ENCODE data around the gene ACY1. TPM values are rescaled to one million over a fixed set of nuclear protein-coding genes. Genes with fewer than 3 reads are reported as not detected.
A peak's percentile ranks its signal among the peaks of the same experiment; 100 is the strongest.

Gene ACY1
- total and polyA plus RNA-seq, 10 of the 15 experiments (the other 5 are each of a cell fraction or from before 2014, with no cell fraction given), result 18.5 to 42.2 (median 27.8) TPM

DNA sequence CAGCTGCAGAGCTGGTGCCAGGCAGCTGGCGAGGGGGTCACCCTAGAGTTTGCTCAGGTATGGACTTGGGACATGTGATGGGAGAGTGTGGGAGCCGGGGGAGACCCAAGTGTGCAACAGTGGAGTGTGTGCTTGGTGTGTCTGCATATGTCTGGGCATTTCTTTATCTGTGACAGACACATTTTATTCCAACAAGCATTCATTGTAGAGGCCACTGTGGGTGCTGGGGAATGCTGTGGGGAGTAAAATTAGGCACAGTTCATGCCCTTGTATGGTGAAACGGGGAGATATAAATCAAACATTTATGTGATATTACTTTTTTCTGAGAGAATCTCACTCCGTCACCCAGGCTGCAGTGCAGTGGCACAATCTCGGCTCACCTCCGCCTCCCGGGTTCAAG, 4.2 kb downstream of the ACY1 start (continued):
- TF ChIP-seq ZNF217 (IDR thresholded peaks at IDR 0.05), result no peak
- TF ChIP-seq, protein P1, sequence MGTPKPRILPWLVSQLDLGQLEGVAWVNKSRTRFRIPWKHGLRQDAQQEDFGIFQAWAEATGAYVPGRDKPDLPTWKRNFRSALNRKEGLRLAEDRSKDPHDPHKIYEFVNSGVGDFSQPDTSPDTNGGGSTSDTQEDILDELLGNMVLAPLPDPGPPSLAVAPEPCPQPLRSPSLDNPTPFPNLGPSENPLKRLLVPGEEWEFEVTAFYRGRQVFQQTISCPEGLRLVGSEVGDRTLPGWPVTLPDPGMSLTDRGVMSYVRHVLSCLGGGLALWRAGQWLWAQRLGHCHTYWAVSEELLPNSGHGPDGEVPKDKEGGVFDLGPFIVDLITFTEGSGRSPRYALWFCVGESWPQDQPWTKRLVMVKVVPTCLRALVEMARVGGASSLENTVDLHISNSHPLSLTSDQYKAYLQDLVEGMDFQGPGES (IDR thresholded peaks at IDR 0.05), result no peak

DNA sequence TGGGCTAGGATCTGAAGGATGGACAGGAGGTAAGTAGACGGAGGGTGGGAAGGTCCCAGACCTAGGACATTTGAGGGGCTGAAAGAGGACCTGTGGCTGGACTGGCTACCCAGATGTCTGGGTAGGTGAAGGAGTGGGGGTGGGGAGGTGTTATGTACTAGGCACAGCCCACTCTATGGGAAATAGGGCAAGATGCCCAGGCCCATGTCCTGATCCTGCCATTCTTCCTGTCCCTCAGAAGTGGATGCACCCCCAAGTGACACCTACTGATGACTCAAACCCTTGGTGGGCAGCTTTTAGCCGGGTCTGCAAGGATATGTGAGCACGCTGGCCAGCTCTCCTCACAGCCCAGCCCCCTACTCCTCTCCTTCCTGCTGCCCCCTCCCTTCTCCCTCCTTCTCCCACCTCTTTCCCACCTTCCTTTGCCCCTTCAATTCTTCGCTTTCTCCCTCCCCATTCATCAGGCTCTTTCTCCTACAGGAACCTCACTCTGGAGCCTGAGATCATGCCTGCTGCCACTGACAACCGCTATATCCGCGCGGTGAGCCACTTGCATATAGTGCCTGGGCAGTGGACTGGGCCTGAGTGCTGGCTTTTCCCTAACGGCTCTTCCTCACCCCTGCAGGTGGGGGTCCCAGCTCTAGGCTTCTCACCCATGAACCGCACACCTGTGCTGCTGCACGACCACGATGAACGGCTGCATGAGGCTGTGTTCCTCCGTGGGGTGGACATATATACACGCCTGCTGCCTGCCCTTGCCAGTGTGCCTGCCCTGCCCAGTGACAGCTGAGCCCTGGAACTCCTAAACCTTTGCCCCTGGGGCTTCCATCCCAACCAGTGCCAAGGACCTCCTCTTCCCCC, 5.2 kb downstream of the ACY1 start:
- TF ChIP-seq, protein P2, sequence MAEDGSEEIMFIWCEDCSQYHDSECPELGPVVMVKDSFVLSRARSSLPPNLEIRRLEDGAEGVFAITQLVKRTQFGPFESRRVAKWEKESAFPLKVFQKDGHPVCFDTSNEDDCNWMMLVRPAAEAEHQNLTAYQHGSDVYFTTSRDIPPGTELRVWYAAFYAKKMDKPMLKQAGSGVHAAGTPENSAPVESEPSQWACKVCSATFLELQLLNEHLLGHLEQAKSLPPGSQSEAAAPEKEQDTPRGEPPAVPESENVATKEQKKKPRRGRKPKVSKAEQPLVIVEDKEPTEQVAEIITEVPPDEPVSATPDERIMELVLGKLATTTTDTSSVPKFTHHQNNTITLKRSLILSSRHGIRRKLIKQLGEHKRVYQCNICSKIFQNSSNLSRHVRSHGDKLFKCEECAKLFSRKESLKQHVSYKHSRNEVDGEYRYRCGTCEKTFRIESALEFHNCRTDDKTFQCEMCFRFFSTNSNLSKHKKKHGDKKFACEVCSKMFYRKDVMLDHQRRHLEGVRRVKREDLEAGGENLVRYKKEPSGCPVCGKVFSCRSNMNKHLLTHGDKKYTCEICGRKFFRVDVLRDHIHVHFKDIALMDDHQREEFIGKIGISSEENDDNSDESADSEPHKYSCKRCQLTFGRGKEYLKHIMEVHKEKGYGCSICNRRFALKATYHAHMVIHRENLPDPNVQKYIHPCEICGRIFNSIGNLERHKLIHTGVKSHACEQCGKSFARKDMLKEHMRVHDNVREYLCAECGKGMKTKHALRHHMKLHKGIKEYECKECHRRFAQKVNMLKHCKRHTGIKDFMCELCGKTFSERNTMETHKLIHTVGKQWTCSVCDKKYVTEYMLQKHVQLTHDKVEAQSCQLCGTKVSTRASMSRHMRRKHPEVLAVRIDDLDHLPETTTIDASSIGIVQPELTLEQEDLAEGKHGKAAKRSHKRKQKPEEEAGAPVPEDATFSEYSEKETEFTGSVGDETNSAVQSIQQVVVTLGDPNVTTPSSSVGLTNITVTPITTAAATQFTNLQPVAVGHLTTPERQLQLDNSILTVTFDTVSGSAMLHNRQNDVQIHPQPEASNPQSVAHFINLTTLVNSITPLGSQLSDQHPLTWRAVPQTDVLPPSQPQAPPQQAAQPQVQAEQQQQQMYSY (CRISPR knock-in tag; IDR thresholded peaks at IDR 0.05), result no peak
- TF ChIP-seq POLR2A (IDR thresholded peaks at IDR 0.05; ENCODE audit: low read depth, low read length) (0 out of 2 replicates have a peak, but pooled peaks have one; percentile 27), RAD51 (IDR thresholded peaks at IDR 0.05) (no peak), SP1 (IDR thresholded peaks at IDR 0.05; ENCODE audit: low read depth, low read length) (no peak), SMC3 (IDR thresholded peaks at IDR 0.05; ENCODE audit: borderline replicate concordance, low read length) (no peak)
- TF ChIP-seq, protein P3, sequence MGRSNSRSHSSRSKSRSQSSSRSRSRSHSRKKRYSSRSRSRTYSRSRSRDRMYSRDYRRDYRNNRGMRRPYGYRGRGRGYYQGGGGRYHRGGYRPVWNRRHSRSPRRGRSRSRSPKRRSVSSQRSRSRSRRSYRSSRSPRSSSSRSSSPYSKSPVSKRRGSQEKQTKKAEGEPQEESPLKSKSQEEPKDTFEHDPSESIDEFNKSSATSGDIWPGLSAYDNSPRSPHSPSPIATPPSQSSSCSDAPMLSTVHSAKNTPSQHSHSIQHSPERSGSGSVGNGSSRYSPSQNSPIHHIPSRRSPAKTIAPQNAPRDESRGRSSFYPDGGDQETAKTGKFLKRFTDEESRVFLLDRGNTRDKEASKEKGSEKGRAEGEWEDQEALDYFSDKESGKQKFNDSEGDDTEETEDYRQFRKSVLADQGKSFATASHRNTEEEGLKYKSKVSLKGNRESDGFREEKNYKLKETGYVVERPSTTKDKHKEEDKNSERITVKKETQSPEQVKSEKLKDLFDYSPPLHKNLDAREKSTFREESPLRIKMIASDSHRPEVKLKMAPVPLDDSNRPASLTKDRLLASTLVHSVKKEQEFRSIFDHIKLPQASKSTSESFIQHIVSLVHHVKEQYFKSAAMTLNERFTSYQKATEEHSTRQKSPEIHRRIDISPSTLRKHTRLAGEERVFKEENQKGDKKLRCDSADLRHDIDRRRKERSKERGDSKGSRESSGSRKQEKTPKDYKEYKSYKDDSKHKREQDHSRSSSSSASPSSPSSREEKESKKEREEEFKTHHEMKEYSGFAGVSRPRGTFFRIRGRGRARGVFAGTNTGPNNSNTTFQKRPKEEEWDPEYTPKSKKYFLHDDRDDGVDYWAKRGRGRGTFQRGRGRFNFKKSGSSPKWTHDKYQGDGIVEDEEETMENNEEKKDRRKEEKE (IDR thresholded peaks at IDR 0.05), result no peak
- TF ChIP-seq, protein P4, sequence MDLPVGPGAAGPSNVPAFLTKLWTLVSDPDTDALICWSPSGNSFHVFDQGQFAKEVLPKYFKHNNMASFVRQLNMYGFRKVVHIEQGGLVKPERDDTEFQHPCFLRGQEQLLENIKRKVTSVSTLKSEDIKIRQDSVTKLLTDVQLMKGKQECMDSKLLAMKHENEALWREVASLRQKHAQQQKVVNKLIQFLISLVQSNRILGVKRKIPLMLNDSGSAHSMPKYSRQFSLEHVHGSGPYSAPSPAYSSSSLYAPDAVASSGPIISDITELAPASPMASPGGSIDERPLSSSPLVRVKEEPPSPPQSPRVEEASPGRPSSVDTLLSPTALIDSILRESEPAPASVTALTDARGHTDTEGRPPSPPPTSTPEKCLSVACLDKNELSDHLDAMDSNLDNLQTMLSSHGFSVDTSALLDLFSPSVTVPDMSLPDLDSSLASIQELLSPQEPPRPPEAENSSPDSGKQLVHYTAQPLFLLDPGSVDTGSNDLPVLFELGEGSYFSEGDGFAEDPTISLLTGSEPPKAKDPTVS (IDR thresholded peaks at IDR 0.05; ENCODE audit: low read depth, low read length), result no peak
- ChIA-PET SMC1A (ENCODE audit: uncharacterized antibody, unreplicated experiment) (no interaction called here), POLR2A (no interaction called here), CTCF (no interaction called here), RAD21 (ENCODE audit: unreplicated experiment) (no interaction called here)
- peaks cover 12% of the 10 kb centered on the region for H3K79me2 ChIP-seq (ENCODE audit: control insufficient read depth, insufficient read depth, low read length)
- H3K4me3 ChIP-seq, result no peak overlapping the region
- no peaks in the 10 kb centered on the region for H3K27me3 ChIP-seq (replicated peaks in 1 of 2; ENCODE audit: control insufficient read depth in 2 of 2, insufficient read depth in 2 of 2, low read length in 1 of 2)
- H2AFZ ChIP-seq (ENCODE audit: control insufficient read depth, low read depth, low read length), result no peak overlapping the region
- H3K9me3 ChIP-seq (replicated peaks; ENCODE audit: control insufficient read depth, insufficient read depth, low read length), result no peaks in the 10 kb centered on the region
- ATAC-seq (no peak), FAIRE-seq (no peak), DNase-seq (ENCODE audit: low read depth, low spot score) (no peak)
- WGBS (ENCODE audit: insufficient coverage, insufficient replicate concordance, low lambda C conversion rate, missing lambda C conversion rate), result 63% methylated on average over 15 of the region's 15 CpGs
- no TSS peak for BruUV-seq (replicated peaks)
- no peak overlapping the region for H3K4me2 ChIP-seq (ENCODE audit: control insufficient read depth, insufficient read depth)
- H4K20me1 ChIP-seq (ENCODE audit: control insufficient read depth, insufficient read depth), result 0 out of 2 replicates have a peak, but pooled peaks cover 6% of the 10 kb centered on the region
- H3K36me3 ChIP-seq (ENCODE audit: control insufficient read depth in 2 of 2, insufficient read depth in 2 of 2, low read length in 1 of 2), result peaks cover 5 to 7% of the 10 kb centered on the region in 2 experiments; a peak in 3 of 4 replicates
- peaks cover 3% of the 10 kb centered on the region for H3K4me1 ChIP-seq (ENCODE audit: control insufficient read depth, insufficient read depth, low read length)
- intact Hi-C loops (cut with micrococcal nuclease; ENCODE audit: unreplicated experiment) (no loop called here), in situ Hi-C loops (cut with MboI) (no loop called here)
- no peak overlapping the region for H3K27ac ChIP-seq (ENCODE audit: control insufficient read depth, insufficient read depth)
- H3K9ac ChIP-seq (ENCODE audit: control insufficient read depth, insufficient read depth, low read length), result no peak overlapping the region

Data from GM12878 (cell line).